GM19025 (cell line): Measurements from ENCODE around the gene CEP68.
"Not testable (repeated sequence)": the region's sequence is repeated elsewhere in the genome, so short reads cannot be mapped to it uniquely, and the experiment has no call there.

Experiments used
- ATAC-seq: cut with Tn5 transposase; IDR thresholded peaks from one replicate; pipeline ENCODE4 v1.9.1; 2021; ENCODE audit warnings: mild to moderate bottlenecking, low read depth, moderate library complexity; ENCODE audit not compliant: unreplicated experiment

The CEP68 gene

GRCh38 chr2:65125457-65125856, 69.2 kb downstream of the CEP68 start:
- ATAC-seq: not testable (repeated sequence)

GRCh38 chr2:65128297-65129190, 72.3 kb downstream of the CEP68 start:
- ATAC-seq: no peak

- no peak for ATAC-seq
These were observed 73.1 kb downstream of the CEP68 start for GRCh38 chr2:65129286-65129825.

- ATAC-seq: peak; percentile 94
These were observed 73.8 kb downstream of the CEP68 start, which contains the start of gene RAB1A for GRCh38 chr2:65129826-65130663. RAB1A (minus strand) TSS chr2:65130106; CDS start chr2:65129915, 191 bp downstream.

- ATAC-seq: peak; percentile 19
These were observed 74.5 kb downstream of the CEP68 start for GRCh38 chr2:65130664-65131175.

GRCh38 chr2:65132930-65133329, 76.7 kb downstream of the CEP68 start:
- ATAC-seq: not testable (repeated sequence)

- no peak for ATAC-seq
These were observed 77.4 kb downstream of the CEP68 start for GRCh38 chr2:65133626-65134025.

- no peak for ATAC-seq
These were observed 77.9 kb downstream of the CEP68 start for GRCh38 chr2:65134158-65134557.

GRCh38 chr2:65136253-65136652, 80.0 kb downstream of the CEP68 start:
- no peak for ATAC-seq
